ENCODE results near the gene PDGFRB.
"Not testable (repeated sequence)": the region's sequence is repeated elsewhere in the genome, so short reads cannot be mapped to it uniquely, and the experiment has no call there.

Gene PDGFRB

DNA sequence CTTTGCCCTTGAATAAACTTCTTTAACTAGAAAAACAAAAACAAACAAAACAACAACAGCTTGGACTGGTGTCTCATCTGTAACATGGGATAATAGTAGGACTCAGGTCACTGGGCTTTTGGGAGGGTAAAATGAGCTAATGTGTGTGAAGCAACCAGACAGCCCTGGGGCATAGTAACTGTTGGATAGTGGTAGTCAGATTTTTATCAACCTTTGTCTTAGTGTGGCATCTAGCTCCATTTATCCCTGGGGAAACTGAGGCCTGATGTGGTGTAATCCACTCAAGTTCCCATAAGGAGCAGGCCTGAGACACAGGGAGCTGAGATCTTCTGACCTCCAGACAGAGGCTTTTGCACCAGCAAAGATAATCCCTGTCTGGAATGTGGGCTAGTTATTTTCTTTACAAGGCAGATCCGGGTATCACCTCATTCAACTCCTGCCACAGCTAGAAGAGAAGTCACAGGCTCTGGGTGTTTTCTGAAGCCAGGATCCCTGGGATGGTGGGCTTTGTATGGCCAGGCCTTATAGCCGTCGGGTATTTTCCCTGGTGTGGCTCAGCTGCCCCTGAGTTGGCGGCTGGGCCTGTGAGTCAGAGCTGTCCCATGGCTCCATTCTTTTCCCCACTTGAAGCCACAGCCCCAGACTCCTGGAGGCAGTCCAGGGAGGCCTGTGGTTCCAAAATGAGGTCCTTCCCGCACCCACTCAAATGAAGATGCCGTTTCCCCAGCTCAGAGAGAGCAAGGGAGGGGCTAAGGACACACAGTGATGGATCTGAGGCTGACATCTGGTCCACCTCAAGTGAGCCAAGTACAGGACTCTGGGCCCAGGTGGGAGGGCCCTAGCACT, 43.2 kb downstream of the PDGFRB start:
- DNase-seq, result no peak

DNA sequence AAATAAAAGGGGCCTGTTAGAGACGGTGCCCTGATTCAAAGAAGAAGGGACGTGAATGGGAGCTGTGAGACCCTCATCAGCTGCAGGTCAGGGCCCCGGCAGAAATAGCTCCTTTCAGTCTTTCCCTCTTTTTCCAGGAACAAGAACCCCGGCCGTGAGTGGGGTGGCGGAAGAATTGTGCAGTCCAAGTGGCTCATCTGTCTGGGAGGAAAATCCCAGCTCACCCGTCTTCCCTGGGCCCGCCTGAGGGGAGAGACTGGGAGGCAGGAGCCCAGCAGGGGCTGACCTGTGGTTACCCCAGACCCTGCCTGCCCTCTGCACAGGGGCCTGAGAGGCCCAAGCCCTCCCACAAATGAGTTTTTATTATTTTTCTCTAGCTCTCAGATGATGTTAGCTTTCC, 44.5 kb downstream of the PDGFRB start:
- DNase-seq, result no peak

DNA sequence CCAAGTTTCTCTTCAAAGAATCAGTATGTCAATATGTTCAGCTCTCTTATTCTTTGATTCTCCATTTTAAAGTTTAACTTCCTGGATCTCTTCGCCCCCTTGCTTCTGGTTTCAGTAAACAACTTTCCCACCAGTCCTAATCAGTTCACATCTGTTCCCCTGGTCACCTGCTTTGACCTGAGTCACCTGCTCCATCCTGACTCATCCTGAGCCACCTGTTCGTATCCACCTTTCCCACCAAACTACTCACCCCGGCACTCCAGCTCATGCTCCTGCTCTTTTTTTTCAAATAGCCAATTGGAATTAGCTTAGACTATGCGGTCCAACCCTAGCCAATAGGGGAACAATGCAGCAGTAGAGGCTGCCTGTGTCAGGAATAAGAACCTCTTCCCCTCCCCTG, 45.7 kb downstream of the PDGFRB start:
- DNase-seq, result no peak

DNA sequence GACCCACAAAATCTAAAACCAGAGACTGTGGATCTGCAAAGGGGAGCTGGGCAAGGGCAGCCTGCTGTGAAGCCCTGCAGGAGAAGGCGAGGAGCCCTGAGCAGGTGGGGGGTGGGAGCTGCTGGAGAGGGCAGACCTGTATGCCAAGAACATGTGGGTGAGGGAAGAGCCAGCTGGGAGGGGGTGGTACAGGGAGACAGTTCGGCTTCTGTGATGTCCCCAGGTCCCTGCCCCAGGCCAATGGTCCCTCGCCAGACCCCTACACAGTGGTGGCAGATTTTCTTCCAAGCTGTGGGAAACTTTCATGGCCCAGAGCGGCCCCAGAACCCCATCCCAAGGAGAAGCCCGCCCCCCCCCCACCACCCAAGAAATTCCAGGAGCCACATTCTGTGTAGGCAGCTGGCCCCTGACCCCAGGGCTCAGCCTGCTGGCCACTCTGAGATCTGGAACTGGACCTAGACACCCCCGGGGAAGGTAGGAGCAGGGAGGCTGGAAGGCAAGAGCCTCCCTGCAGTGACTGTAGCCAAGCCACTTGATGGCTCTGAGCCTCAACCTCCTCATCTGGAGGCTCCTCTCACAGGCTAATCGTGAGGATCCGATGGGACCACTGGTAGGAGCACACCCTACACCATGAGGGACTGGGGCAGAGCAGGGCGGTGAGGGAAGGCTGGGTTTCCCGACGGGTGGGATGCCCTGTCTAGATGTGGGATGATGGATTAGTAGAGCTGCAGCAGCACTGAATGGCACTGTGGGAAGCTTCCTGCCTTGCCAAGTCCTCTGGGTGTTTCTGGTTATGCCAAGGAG, 46.7 kb downstream of the PDGFRB start:
- no peak for DNase-seq

DNA sequence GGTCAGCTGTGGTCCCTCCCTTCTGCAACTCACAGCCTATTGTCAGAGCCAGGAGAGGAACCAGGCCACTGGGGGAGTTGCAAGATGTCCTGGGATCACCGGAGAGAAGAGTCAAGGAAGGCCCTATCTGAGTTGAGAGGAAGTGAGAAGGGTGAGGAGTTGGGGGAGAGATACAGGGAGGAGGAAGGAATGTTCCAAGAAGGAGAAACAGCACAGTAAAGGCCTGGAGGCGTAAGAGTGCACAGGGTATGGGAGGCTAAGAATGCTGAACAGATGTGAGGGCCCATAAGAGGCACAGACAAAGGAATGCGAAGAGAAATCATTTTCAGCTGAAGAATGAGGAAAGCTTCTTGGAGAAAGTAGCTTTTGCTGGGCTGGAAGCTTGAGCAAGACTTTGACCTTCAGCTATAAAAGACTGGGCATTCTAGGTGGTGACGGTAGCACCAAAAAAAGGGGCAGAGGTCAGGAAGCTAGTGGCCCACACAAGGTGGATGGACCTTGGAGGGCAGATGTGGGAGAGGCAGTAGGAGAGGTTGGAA, 47.7 kb downstream of the PDGFRB start:
- DNase-seq, result no peak

DNA sequence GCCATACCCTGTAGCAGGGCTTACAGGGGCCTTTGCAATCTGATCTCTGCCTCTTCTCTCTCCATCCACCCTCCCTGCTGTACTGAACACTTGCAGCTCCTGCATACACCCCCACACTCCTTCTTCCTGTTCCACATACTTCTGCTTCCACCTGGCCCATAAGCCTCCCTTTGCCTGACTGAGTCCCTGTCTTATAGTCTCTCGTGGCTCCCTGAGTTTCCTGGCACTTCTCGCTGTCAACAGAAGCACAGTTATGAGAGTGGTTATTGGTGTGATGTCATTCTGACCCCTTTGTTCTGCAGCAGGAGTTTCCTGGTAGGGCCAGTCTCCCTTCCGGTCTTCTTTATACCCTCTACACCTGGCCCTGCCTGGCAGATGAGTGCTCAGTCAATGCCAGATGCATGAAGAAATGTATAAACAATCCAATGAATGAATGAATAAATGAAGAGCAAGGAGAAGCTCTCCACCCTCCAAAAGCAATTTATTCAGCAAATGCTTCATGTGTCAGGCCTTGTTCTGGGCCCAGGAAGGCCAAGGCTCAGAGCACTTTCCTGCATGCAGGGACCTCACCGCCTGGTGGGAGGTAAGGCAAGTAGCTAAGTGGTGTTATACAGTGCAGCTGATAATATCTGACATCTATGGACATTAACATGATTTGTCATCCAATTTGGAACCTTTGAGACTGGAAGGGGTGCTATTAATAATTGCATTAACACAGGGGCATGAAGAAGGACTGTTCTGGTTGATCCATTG, 48.8 kb downstream of the PDGFRB start:
- no peak for DNase-seq

DNA sequence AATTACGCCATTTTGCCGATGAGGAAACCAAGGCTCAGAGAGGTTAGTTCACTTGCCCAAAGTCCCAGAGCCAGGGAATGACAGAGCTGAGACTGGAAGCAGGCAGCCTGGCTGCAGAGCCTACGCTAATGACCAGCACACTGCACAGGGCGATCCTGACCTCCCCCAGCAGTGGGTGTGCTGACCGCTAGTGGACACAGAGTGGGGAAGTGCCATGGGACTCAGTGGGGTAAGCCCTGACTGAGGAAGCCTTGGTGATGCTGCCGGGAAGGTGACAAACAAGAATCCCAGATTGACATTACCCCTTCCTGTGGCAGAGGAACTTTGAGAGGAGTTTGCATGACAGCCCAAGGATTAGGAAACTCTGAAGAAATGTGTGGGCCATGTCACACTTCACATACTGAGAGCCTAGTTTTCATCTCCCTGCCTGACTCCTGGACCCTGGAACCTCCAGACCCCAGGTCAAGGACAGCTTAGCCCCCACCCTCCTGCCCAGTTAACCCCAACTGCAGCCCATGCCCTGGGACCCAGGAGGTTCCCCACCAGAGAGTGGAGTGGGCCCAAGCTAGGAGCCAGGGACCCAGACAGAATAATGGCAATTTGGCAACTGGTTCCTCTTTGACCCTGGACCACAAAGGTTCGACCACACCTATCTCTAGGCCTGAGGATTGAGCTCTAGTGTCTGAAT, 49.6 kb downstream of the PDGFRB start:
- no peak for DNase-seq

DNA sequence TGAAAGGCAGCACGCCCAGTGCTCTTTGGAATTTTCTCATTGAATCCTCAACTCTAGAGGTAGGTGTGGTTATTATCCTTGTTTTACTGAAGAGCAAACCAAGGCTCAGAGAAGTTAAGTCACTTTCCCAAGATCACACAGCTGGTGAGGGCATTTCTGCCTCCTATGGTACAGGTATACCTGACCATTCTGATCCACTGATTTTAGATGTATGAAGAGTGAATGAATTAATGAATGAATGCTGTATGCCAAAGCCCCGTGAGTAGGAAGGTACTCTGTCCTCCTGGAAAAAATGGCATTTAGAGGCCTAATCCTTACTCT, 51.1 kb downstream of the PDGFRB start:
- no peak for DNase-seq

DNA sequence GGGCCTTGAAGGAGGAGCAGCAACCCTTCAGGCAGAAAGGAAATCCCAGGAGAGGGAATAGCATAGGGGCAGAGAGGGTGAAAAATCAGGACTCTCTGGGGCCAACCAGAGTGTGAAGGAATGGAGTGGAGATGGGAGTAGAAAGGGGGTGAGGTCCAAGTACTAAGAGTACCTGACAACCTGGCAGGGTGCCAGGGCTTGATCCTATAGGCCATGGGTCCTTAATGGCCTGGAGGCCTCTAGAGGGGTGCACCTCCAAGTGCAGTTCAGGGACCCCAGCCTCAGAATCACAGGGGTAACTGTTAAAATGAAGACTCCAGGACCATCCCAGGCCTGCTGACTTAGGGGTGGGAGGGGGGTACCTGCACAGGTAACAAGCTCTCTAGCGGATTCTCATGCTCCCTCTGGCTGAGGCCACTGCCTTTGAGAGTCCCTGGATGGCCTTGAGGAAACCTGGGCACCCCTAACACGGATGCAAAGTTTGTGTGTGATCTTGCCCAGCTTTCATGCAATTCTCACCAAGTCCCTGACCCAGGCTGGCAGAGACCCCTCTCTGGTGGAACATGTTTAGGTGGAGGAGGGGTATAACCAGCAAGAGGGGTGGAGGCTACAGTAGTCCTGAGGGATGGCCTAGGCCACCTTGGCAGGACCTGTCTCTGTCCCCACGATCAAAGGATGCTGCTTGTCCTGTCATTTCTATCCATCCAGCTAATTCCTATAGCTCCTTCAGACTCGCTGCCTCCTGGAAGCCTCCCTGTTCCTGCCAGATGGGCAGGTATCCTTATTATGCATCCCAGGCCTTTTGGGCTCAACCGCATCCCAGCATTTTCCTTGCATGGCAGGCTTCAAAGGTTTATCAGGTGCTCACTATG, 51.7 kb downstream of the PDGFRB start:
- no peak for DNase-seq

DNA sequence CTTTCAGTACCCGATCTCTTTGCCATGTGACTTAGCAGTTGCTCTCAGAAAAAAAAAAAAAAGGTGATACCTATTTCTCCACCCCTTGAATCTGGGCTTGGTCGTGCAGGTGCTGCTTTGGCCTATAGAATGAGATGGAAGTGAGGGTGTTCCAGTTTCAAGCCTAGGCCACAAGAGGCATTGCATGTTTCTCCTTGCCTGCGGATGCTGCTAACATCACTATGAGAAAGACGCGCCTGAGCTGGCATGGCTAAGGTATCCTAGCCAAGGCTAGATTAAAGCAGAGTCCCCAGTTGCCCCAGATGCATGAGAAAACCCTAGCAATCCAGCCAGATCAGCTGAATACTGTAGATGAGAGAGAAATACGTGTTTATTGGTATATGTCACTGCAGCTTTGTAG, 54.6 kb downstream of the PDGFRB start:
- DNase-seq, result no peak

DNA sequence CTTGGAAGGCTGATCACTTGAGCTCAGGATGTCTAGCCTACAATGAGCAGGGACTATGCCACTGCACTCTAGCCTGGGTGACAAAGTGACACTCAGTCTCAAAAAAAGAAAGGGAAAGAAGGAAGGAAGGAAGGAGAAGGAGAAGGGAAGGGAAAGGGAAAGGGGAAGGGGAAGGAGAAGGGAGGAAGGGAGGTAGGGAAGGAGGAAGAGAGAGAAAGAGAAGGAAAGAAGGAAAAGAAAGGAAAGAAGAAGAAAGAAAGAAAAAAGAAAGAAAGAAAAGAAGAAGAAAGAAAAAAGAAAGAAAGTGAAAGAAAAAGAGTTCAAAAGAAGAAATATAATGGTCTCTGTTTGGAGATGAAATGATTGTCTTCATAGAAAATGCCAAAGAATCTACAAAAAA, 58.5 kb downstream of the PDGFRB start:
- no peak for DNase-seq

DNA sequence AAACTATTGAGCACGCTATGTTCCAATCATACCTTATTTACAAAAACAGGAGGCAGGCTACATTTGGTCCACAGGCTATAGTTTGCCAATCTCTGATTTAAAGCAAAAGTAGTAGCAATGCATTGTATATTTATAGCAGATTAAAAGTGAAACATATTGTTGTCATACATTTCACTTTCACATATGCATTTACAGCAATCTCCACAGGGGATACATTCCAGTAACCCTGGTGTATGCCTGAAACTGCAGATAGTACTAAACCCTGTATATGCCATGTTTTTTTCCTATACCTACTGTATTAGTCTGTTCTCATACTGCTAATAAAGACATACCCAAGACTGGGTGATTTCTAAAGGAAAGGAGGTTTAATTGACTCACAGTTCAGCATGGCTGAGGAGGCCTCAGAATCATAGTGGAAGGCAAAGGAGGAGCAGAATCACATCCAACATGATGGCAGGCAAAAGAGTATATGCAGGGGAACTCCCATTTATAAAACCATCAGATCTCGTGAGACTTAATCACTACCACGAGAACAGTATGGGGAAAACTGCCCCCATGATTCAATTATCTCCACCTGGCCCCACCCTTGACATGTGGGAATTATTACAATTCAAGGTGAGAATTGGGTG, 63.4 kb downstream of the PDGFRB start:
- DNase-seq, result no peak

DNA sequence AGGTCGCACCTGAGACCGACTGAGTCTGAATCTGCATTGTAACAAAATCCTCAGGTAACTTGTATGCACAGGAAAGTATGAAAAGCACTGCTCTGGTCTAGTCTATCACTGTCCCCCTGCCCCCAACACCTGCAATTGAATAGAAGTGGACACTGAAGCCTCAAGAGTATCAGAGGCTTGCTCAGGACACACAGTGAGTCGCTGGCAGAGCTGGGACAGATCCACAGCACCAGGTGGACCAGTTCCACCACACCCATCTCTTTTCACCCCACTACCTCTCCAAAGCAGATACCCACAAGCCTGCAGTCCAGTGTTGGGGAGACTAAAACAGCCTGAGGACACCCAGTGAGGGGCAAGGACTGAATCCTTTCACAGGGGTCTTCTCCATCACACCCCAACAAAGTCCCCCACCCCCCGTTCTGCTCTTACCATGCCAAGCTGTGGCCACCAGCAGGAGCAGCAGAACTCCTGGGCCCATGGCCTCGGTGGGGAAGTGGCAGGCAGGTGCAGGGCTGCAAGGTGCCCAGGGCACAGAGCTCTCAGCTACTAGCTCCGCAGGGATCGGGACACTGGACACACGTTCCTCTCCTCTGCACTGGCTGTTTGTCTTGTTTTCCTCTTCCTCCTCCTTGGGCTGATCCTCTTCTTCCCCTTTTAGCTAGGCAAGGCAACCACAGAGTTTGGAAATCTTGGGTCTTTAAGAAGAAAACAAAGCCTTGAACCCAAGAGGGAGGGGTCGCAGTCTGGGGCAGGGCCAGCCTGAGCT, 69.5 kb downstream of the PDGFRB start, which contains the start of gene CSF1R:
Gene CSF1R (minus strand): TSS at position 605 of the 766 bp plus-strand sequence. CDS start 127 bp downstream, at position 478.
- DNase-seq, result no peak

DNA sequence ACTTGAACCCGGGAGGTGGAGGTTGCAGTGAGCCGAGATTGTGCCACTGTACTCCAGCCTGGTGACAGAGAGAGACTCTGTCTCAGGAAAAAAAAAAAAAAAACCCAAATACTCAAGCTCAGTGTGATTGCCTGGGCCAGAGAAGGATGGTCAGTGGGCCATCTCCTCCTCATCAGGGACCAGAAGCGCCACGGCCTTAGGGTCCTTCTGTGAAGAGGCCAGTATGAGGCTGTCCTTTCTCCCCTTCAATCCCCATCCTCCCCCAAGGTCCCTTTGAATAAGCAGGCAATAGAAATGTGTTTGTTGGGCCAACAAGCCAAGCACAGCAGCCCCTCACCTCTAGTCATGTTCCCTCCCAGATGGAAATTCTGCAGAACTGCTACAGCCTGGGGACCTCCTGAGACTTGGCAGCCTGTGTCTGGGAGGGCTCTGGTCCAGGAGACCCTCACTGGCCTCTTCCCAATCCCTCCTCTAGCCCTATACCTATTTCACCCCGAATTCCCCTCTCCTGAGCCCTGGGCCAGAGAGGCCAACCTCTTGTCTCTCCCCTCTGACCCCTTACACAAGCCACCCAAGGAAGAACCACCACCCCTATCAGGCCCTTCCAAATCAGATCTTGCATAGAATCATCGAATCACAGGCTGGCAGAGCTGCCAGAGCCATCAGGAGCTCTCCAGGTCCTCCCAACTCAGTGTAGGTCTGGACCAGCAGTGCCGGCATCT, 70.3 kb downstream of the PDGFRB start:
- DNase-seq, result no peak

DNA sequence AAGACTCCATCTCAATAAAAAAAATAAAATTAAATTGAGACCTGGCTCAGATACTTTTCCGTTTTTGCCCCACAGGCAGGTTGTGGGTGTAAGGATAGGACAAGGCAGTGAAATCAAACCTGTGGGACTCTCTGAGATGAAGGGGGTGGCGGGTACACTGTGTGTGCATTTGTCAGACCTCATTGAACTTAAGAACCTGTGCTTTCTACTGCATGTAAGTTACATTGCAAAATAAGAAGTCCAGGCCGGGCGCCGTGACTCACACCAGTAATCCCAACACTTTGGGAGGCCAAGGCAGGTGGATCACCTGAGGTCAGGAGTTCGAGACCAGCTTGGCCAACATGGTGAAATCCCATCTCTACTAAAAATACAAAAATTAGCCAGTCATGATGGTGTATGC, 70.9 kb downstream of the PDGFRB start:
- not testable (repeated sequence) for DNase-seq

DNA sequence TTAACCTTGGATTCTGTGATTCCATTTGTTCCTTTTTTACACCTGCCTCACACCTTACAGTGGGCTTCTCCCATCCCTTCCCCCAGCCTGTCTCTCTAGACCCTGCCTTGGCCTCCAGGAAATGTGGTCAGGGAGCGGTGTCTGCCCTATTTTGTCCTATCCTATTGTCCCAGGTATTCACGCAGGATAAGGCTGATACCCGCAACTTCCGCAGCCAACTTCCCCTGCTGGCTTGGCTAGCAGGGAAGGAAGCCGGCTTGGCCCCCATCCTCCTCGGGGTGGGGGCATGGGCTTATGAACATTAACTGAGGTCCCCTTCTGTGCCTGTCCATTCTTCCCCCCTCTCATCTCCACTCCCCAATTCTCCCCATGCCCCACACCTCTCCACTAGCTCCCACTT, 72.8 kb downstream of the PDGFRB start:
- DNase-seq, result no peak

DNA sequence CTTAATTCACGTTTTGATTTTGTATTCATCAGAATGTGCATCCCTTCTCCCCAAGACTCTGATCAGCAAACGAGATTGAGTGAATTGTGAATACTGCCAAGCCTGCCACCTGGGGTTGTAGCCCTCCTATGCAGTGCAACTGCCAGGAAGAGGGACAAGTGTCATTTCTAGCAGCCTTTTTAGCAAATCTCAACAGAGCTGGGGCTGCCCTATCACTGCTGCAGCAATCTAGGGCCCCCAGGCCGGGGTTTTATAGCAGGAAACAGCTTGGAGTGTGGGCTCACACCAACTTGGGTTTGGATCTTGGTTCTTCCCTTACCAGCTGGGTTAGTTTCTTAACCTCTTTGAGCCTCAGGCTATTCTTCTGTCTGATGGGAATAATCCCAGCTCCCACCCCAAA, 73.3 kb downstream of the PDGFRB start:
- no peak for DNase-seq

DNA sequence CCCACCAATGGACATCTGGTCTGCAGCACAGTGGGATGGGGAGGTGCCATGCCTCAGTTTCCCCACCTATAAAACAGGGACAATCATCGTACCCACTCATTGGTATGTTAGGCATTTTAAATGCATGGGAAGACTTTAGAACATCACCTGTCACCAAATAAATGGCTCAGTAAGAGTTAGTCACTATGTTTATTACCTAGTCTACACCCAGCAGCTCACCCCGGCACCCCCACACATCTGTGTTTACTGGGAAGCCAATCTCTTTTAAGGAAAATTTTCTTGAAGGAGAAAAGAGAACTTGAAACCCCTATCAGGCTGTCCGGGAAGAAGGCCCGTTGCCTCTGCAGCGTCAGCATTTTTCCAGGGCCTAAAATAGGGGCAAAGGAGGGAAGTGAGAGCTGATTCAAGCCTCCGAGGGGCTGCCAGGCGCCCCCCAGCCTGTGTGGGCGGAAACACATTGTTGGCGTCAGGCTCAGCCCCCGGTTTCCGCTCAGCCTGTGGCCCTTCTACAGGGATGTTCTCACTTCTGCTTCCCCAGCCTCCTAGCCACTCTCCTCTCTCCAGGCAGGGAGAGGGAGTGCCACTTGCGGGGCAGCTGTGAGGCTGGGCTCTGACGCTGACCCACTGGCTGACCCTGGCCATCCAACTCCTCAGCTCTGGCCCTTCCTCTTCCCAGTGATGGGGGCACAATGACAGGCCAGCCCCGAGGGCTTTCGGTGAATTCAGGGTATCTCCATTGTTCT, 73.9 kb downstream of the PDGFRB start:
- no peak for DNase-seq
